ENCODE measurements around the gene THTPA. TPM values are rescaled to one million over a fixed set of nuclear protein-coding genes. Genes with fewer than 3 reads are reported as not detected.
A peak's percentile ranks its signal among the peaks of the same experiment; 100 is the strongest.

Gene THTPA
- total RNA-seq, 1 donor from 2014 or later = 11.8 TPM

GRCh38 chr14:23572836-23573235, 16.8 kb downstream of the THTPA start:
- peaks cover 47% of the 10 kb centered on the region for H3K27me3 Mint-ChIP-seq (ENCODE audit: low read depth)
- no peak overlapping the region for H3K27ac Mint-ChIP-seq (ENCODE audit: unreplicated experiment)
- no peaks in the 10 kb centered on the region for H3K9me3 Mint-ChIP-seq (ENCODE audit: low read depth)
- DNase-seq (ENCODE audit: low spot score) = no peak
- TF ChIP-seq CTCF (IDR thresholded peaks at IDR 0.05) = no peak
- no peaks in the 10 kb centered on the region for H3K36me3 Mint-ChIP-seq (ENCODE audit: low read depth)
- H3K4me1 Mint-ChIP-seq (ENCODE audit: low read depth) = peaks cover 13% of the 10 kb centered on the region
- no peak overlapping the region for H3K4me3 Mint-ChIP-seq (ENCODE audit: unreplicated experiment)

GRCh38 chr14:23573384-23574015, 17.4 kb downstream of the THTPA start:
- peaks cover 50% of the 10 kb centered on the region for H3K27me3 Mint-ChIP-seq (ENCODE audit: low read depth)

GRCh38 chr14:23577004-23577681, 21.1 kb downstream of the THTPA start:
- DNase-seq (ENCODE audit: low spot score) = peak; percentile 74
- H3K27me3 Mint-ChIP-seq (ENCODE audit: low read depth) = peaks cover 57% of the 10 kb centered on the region
- no peak for TF ChIP-seq CTCF (IDR thresholded peaks at IDR 0.05)
- H3K4me3 Mint-ChIP-seq (ENCODE audit: unreplicated experiment) = peak overlapping the region; percentile 41
- peaks cover 14% of the 10 kb centered on the region for H3K4me1 Mint-ChIP-seq (ENCODE audit: low read depth)
- H3K9me3 Mint-ChIP-seq (ENCODE audit: low read depth) = no peaks in the 10 kb centered on the region
- H3K36me3 Mint-ChIP-seq (ENCODE audit: low read depth) = no peaks in the 10 kb centered on the region
- no peak overlapping the region for H3K27ac Mint-ChIP-seq (ENCODE audit: unreplicated experiment)

More at GRCh38 chr14:23573384-23574015, 17.4 kb downstream of the THTPA start:
- H3K36me3 Mint-ChIP-seq (ENCODE audit: low read depth) = no peaks in the 10 kb centered on the region
- H3K4me1 Mint-ChIP-seq (ENCODE audit: low read depth) = peaks cover 11% of the 10 kb centered on the region
- TF ChIP-seq CTCF (IDR thresholded peaks at IDR 0.05) = no peak
- peak; percentile 53 for DNase-seq (ENCODE audit: low spot score)
- H3K4me3 Mint-ChIP-seq (ENCODE audit: unreplicated experiment) = no peak overlapping the region
- no peak overlapping the region for H3K27ac Mint-ChIP-seq (ENCODE audit: unreplicated experiment)
- H3K9me3 Mint-ChIP-seq (ENCODE audit: low read depth) = no peaks in the 10 kb centered on the region

GRCh38 chr14:23577710-23578392, 21.8 kb downstream of the THTPA start:
- DNase-seq (ENCODE audit: low spot score) = peak; percentile 59
- no peaks in the 10 kb centered on the region for H3K36me3 Mint-ChIP-seq (ENCODE audit: low read depth)
- TF ChIP-seq CTCF (IDR thresholded peaks at IDR 0.05) = no peak
- H3K27me3 Mint-ChIP-seq (ENCODE audit: low read depth) = peaks cover 57% of the 10 kb centered on the region
- no peak overlapping the region for H3K4me3 Mint-ChIP-seq (ENCODE audit: unreplicated experiment)
- H3K27ac Mint-ChIP-seq (ENCODE audit: unreplicated experiment) = no peak overlapping the region
- peaks cover 14% of the 10 kb centered on the region for H3K4me1 Mint-ChIP-seq (ENCODE audit: low read depth)
- H3K9me3 Mint-ChIP-seq (ENCODE audit: low read depth) = no peaks in the 10 kb centered on the region

GRCh38 chr14:23578560-23579310, 22.7 kb downstream of the THTPA start, which contains the start of gene JPH4:
Gene JPH4, minus strand, starts transcription at chr14:23578790. Its CDS starts 1,337 bp downstream, at chr14:23577453.
- DNase-seq (ENCODE audit: low spot score) = peak; percentile 54
- no peaks in the 10 kb centered on the region for H3K9me3 Mint-ChIP-seq (ENCODE audit: low read depth)
- H3K27me3 Mint-ChIP-seq (ENCODE audit: low read depth) = peaks cover 52% of the 10 kb centered on the region
- H3K4me1 Mint-ChIP-seq (ENCODE audit: low read depth) = peaks cover 14% of the 10 kb centered on the region
- no peak within 1 kb of the TSS for H3K4me3 Mint-ChIP-seq (ENCODE audit: unreplicated experiment)
- H3K36me3 Mint-ChIP-seq (ENCODE audit: low read depth) = no peaks in the 10 kb centered on the region
- no peak for TF ChIP-seq CTCF (IDR thresholded peaks at IDR 0.05)
- H3K27ac Mint-ChIP-seq (ENCODE audit: unreplicated experiment) = no peak within 1 kb of the TSS

Data from chondrocyte (in vitro differentiated cells).